MG63 (cell line): ENCODE measurements around the gene TEP1. TPM values are rescaled to one million over a fixed set of nuclear protein-coding genes. Genes with fewer than 3 reads are reported as not detected.
"Not testable (repeated sequence)": the region's sequence is repeated elsewhere in the genome, so short reads cannot be mapped to it uniquely, and the experiment has no call there.

Experiments used
- DNase-seq: peaks from one replicate; pipeline ENCODE4 v3.0.0-alpha.2; 2020
- H3K27me3 ChIP-seq: fragments of 250-450 bp; sonication (Bioruptor Pico); 2 replicates; pipeline ENCODE4 v1.5.1; 2020; ENCODE audit warnings: mild to moderate bottlenecking, moderate library complexity
- H3K36me3 ChIP-seq: fragments of 250-450 bp; sonication (Bioruptor Pico); 2 replicates; pipeline ENCODE4 v1.5.1; 2020; ENCODE audit warnings: mild to moderate bottlenecking, moderate library complexity
- H3K4me3 ChIP-seq: fragments of 250-450 bp; sonication (Bioruptor Pico); 2 replicates; pipeline ENCODE4 v1.5.1; 2020; ENCODE audit warnings: mild to moderate bottlenecking, moderate library complexity
- H3K9me3 ChIP-seq: fragments of 250-450 bp; sonication (Bioruptor Pico); 2 replicates; pipeline ENCODE4 v1.5.1; 2020; ENCODE audit warnings: mild to moderate bottlenecking, moderate library complexity
- total RNA-seq: library from RNA; depleted of rRNA; stranded (reverse); fragments of >200 nt; shearing (Covaris generic); gene quantifications from 2 replicates; pipeline ENCODE4 v1.2.3, GENCODE V29; 2014; ENCODE audit warnings: low replicate concordance; rRNA removed

Gene TEP1
- 7.4 and 8.8 TPM in 2 replicates for total RNA-seq

- H3K4me3 ChIP-seq, result peak within 1 kb of the TSS; percentile 95
- no peaks in the 10 kb centered on the region for H3K27me3 ChIP-seq
- no peaks in the 10 kb centered on the region for H3K9me3 ChIP-seq
- peak; percentile 84 for DNase-seq
- H3K36me3 ChIP-seq, result no peaks in the 10 kb centered on the region
Observed at GRCh38 chr14:20412876-20413743, at the start of gene TEP1. Gene TEP1, minus strand, starts transcription at chr14:20413501. Its CDS starts 5,062 bp downstream, at chr14:20408439.

GRCh38 chr14:20461225-20462141 is 48.2 kb upstream of the TEP1 start, which contains the start of gene PIP4P1:
Gene PIP4P1, minus strand, starts transcription at chr14:20461434. Its CDS starts 109 bp downstream, at chr14:20461325.
- peak; percentile 98 for DNase-seq
- H3K4me3 ChIP-seq, result peak within 1 kb of the TSS; percentile 68
- H3K36me3 ChIP-seq, result peaks cover 22% of the 10 kb centered on the region
- H3K27me3 ChIP-seq, result no peaks in the 10 kb centered on the region
- no peaks in the 10 kb centered on the region for H3K9me3 ChIP-seq

- Histone ChIP-seq H3K4me3 (peak overlapping the region; percentile 68), H3K36me3 (peaks cover 29% of the 10 kb centered on the region), H3K27me3 (no peaks in the 10 kb centered on the region), H3K9me3 (no peaks in the 10 kb centered on the region)
- DNase-seq, result no peak
Observed at GRCh38 chr14:20460458-20461224, 47.3 kb upstream of the TEP1 start.

- Histone ChIP-seq H3K9me3 (no peaks in the 10 kb centered on the region), H3K27me3 (no peaks in the 10 kb centered on the region), H3K4me3 (no peak overlapping the region), H3K36me3 (peaks cover 29% of the 10 kb centered on the region)
- DNase-seq, result no peak
Observed at GRCh38 chr14:20458031-20458789, 44.9 kb upstream of the TEP1 start.

GRCh38 chr14:20456971-20457370 is 43.7 kb upstream of the TEP1 start:
- no peaks in the 10 kb centered on the region for H3K27me3 ChIP-seq
- H3K4me3 ChIP-seq, result no peak overlapping the region; the same call in 1 of the 2 replicates

GRCh38 chr14:20455355-20456300 is 42.3 kb upstream of the TEP1 start:
- no peaks in the 10 kb centered on the region for H3K9me3 ChIP-seq
- peak; percentile 56 for DNase-seq
- H3K4me3 ChIP-seq, result peak overlapping the region; percentile 93
- H3K27me3 ChIP-seq, result no peaks in the 10 kb centered on the region
- peaks cover 36% of the 10 kb centered on the region for H3K36me3 ChIP-seq

More at GRCh38 chr14:20456971-20457370, 43.7 kb upstream of the TEP1 start:
- no peak for DNase-seq
- Histone ChIP-seq H3K36me3 (peaks cover 32% of the 10 kb centered on the region), H3K9me3 (no peaks in the 10 kb centered on the region)

- no peaks in the 10 kb centered on the region for H3K9me3 ChIP-seq
- H3K36me3 ChIP-seq, result peaks cover 32% of the 10 kb centered on the region
- DNase-seq, result peak; percentile 93
- H3K4me3 ChIP-seq, result peak within 1 kb of the TSS; percentile 93
- no peaks in the 10 kb centered on the region for H3K27me3 ChIP-seq
Observed at GRCh38 chr14:20454516-20455354, 41.4 kb upstream of the TEP1 start, which contains the start of the genes APEX1 and OSGEP. Gene APEX1, plus strand, starts transcription at chr14:20455226. Its CDS starts 420 bp downstream, at chr14:20455646. Gene OSGEP, minus strand, starts transcription at chr14:20454812. Its CDS starts 129 bp downstream, at chr14:20454683.

GRCh38 chr14:20452831-20453230 is 39.5 kb upstream of the TEP1 start:
- DNase-seq, H3K4me3 ChIP-seq, H3K9me3 ChIP-seq, H3K27me3 ChIP-seq: not testable (repeated sequence)
- peaks cover 37% of the 10 kb centered on the region for H3K36me3 ChIP-seq

- H3K27me3 ChIP-seq, result no peaks in the 10 kb centered on the region
- no peak for DNase-seq
- H3K36me3 ChIP-seq, result peaks cover 13% of the 10 kb centered on the region
- no peak overlapping the region for H3K4me3 ChIP-seq
- no peaks in the 10 kb centered on the region for H3K9me3 ChIP-seq
Observed at GRCh38 chr14:20446889-20447288, 33.6 kb upstream of the TEP1 start.

- not testable (repeated sequence) for H3K36me3 ChIP-seq, H3K27me3 ChIP-seq, DNase-seq, H3K9me3 ChIP-seq, H3K4me3 ChIP-seq
Observed at GRCh38 chr14:20443650-20444049, 30.3 kb upstream of the TEP1 start.

- DNase-seq, result no peak
- Histone ChIP-seq H3K36me3 (no peaks in the 10 kb centered on the region; the same call in 1 of the 2 replicates), H3K4me3 (no peak overlapping the region), H3K27me3 (no peaks in the 10 kb centered on the region), H3K9me3 (no peaks in the 10 kb centered on the region)
Observed at GRCh38 chr14:20441461-20441860, 28.2 kb upstream of the TEP1 start.

GRCh38 chr14:20440882-20441281 is 27.6 kb upstream of the TEP1 start:
- no peaks in the 10 kb centered on the region for H3K27me3 ChIP-seq
- H3K36me3 ChIP-seq, result no peaks in the 10 kb centered on the region; the same call in 1 of the 2 replicates
- DNase-seq, result no peak
- no peak overlapping the region for H3K4me3 ChIP-seq
- H3K9me3 ChIP-seq, result no peaks in the 10 kb centered on the region

- no peak for DNase-seq
- H3K27me3 ChIP-seq, result no peaks in the 10 kb centered on the region
- no peak overlapping the region for H3K4me3 ChIP-seq
- no peaks in the 10 kb centered on the region for H3K36me3 ChIP-seq
- H3K9me3 ChIP-seq, result no peaks in the 10 kb centered on the region
Observed at GRCh38 chr14:20440465-20440864, 27.2 kb upstream of the TEP1 start.

- no peaks in the 10 kb centered on the region for H3K36me3 ChIP-seq
- no peaks in the 10 kb centered on the region for H3K27me3 ChIP-seq
- H3K4me3 ChIP-seq, result no peak overlapping the region
- no peaks in the 10 kb centered on the region for H3K9me3 ChIP-seq
- no peak for DNase-seq
Observed at GRCh38 chr14:20438664-20439063, 25.4 kb upstream of the TEP1 start.
